Heart right ventricle (tissue), 16 donors: ENCODE data around the gene HOXC10. TPM values are rescaled to one million over a fixed set of nuclear protein-coding genes. Genes with fewer than 3 reads are reported as not detected.

Experiments used
- ATAC-seq, 8 donors: fragments of 200-7000 bp; cut with Tn5 transposase; one replicate each; pipeline ENCODE4 v1.9.1; 2020; ENCODE audit warnings: mild to moderate bottlenecking in 8 of 8, moderate library complexity in 8 of 8, moderate number of reproducible peaks in 1 of 8
- DNase-seq, 2 donors: peaks; one replicate each; pipeline ENCODE4 v3.0.0-alpha.2; 2020
- H3K27ac ChIP-seq, 10 donors: fragments of 200-600 bp; sonication (generic) in 2 of 10; one replicate each; pipeline versions ENCODE4 v1.5.0 to v1.8.0; 2020 to 2022; ENCODE audit warnings: mild to moderate bottlenecking in 3 of 10
- H3K27me3 ChIP-seq, 7 donors: fragments of 200-600 bp; one replicate each; pipeline ENCODE4 v1.8.0; 2021 to 2022; ENCODE audit warnings: mild to moderate bottlenecking in 2 of 7
- H3K36me3 ChIP-seq, 9 donors: fragments of 200-600 bp; sonication (generic) in 1 of 9; one replicate each; pipeline versions ENCODE4 v1.5.0 to v1.8.0; 2020 to 2022; ENCODE audit warnings: mild to moderate bottlenecking in 2 of 9
- H3K4me1 ChIP-seq, 9 donors: fragments of 200-600 bp; sonication (generic) in 1 of 9; one replicate each; pipeline versions ENCODE4 v1.5.0 to v1.8.0; 2020 to 2022; ENCODE audit warnings: mild to moderate bottlenecking in 4 of 9
- H3K4me3 ChIP-seq, 10 donors: fragments of 200-600 bp; sonication (generic) in 2 of 10; one replicate each; pipeline versions ENCODE4 v1.5.0 to v1.8.0; 2020 to 2022; ENCODE audit warnings: mild to moderate bottlenecking in 7 of 10, moderate library complexity in 2 of 10
- H3K9me3 ChIP-seq, 11 donors: fragments of 200-600 bp in 10 of 11; sonication (generic) in 2 of 11; one replicate each; pipeline versions ENCODE4 v1.5.0 to v1.8.0; 2013 to 2022; ENCODE audit warnings: mild to moderate bottlenecking in 2 of 11, control low read depth in 1 of 11, moderate library complexity in 1 of 11
- CTCF ChIP-seq, 9 donors: fragments of 200-600 bp; sonication (generic) in 2 of 9; IDR thresholded peaks; one replicate each; pipeline versions ENCODE4 v1.5.0 to v1.8.0; 2021 to 2022; ENCODE audit warnings: antibody characterized with exemption in 9 of 9, mild to moderate bottlenecking in 5 of 9, moderate library complexity in 1 of 9
- WGBS, 2 donors: extraction: QIAGEN DNeasy Blood & Tissue Kit; methylation state at CpG; one replicate each; pipeline ENCODE4 v1.1.7; 2013; ENCODE audit warnings: inconsistent platforms in 1 of 2; 5-methylcytosine and 5-hydroxymethylcytosine counted together
- intact Hi-C, 10 donors: fragments of 100-400 bp; cut with DNase I; formaldehyde crosslinking; loops; one replicate each; pipeline versions ENCODE4 v1.11.1 to v1.14.2; 2022
- polyA plus RNA-seq, 2 donors: library from polyadenylated mRNA; stranded (reverse); fragments of 200-250 nt; gene quantifications; one replicate each; pipeline ENCODE4 v1.2.3, GENCODE V29; 2013
- total RNA-seq, 10 donors: library from RNA; stranded (reverse); fragmentation: NEBNext Ultra II Directional in 3 of 10; extraction: Animal tissue kit (Norgen Biotek cat#: 25700) in 3 of 10; gene quantifications; one replicate each; pipeline versions ENCODE4 v1.2.1 to v1.2.4, GENCODE V29; 2021 to 2023
- donor health status: Arrhythmogenic right ventricular cardiomyopathy.
- donor health status: ischemic (EF 13 %, LVEDD 7.1; RV severe dilation, severe dysfunction).
- donor health status: healthy with polysubstance abuse.
- donor health status: DM: no; HTN: yes; CAD: no.
- donor health status: DM: no; HTN: no; CAD: no.
- donor health status: ischemic (EF 25% LVEDD 6.9; RV normal size, moderate dysfunction).
- donor health status: ischemic (EF 25% LVEDD 5.7; RV mildly dilated, moderate dysfunction).
- donor health status: healthy.
- donor health status: DM: yes; HTN: yes; CAD: no.
- donor health status: Ischemic cardiomyopathy.
- donor health status: ischemic (EF 35%, LVEDD 5.7; RV mildly dilated, moderate dysfunction).
- donor health status: nonischemic (EF 11% LVEDD 7.7; RV severe dilation, severe dysfunction).
- donor health status: DM: yes; HTN: yes; CAD: no.
- donor health status: PGD.
- donor health status: ischemic (EF 29% LVEDD 5.4; RV normal size, mild dysfunction).
- donor health status: nonischemic (EF 23%, LVEDD 6.1; RV moderate dilation, normal function).

HOXC10 gene
- total and polyA plus RNA-seq, 12 donors, result not detected

GRCh38 chr12:54014377-54015017 lies 29.6 kb downstream of the HOXC10 start:
- Histone ChIP-seq H3K36me3 (no peaks in the 10 kb centered on the region), H3K4me1 (peaks cover 5 to 35% (median 24%) of the 10 kb centered on the region in 9 donors), H3K27me3 (peaks cover 41 to 100% (median 98%) of the 10 kb centered on the region in 7 donors), H3K4me3 (peak overlapping the region in 1 of 10 donors; percentile 13), H3K9me3 (no peaks in the 10 kb centered on the region), H3K27ac (no peak overlapping the region)
- DNase-seq, result no peak
- ATAC-seq, result no peak
- no peak for TF ChIP-seq CTCF (IDR thresholded peaks at IDR 0.05)
- 3 to 7% methylated on average over 36 of the region's 36 CpGs for WGBS, 2 donors
- intact Hi-C loops, result loop anchor here in 1 of 10 donors (10.0 kb wide), 1 partner anchor 340 kb away; no protein-coding TSS in a partner anchor

GRCh38 chr12:54015018-54015931 lies 30.3 kb downstream of the HOXC10 start:
- H3K4me1 ChIP-seq, result peaks cover 5 to 40% (median 29%) of the 10 kb centered on the region in 9 donors
- no peak for ATAC-seq
- no peaks in the 10 kb centered on the region for H3K36me3 ChIP-seq
- intact Hi-C loops, result loop anchor here in 1 of 10 donors (10.0 kb wide), 1 partner anchor 340 kb away; no protein-coding TSS in a partner anchor
- peaks cover 33 to 100% (median 97%) of the 10 kb centered on the region in 7 donors for H3K27me3 ChIP-seq
- TF ChIP-seq CTCF (IDR thresholded peaks at IDR 0.05), result no peak
- no peak for DNase-seq
- WGBS, 2 donors, result 10 to 16% methylated on average over 23 of the region's 23 CpGs
- H3K27ac ChIP-seq, result no peak overlapping the region
- no peaks in the 10 kb centered on the region for H3K9me3 ChIP-seq
- H3K4me3 ChIP-seq, result no peak overlapping the region

- Histone ChIP-seq H3K36me3 (no peaks in the 10 kb centered on the region), H3K4me1 (peaks cover 5 to 42% (median 31%) of the 10 kb centered on the region in 9 donors), H3K9me3 (no peaks in the 10 kb centered on the region), H3K4me3 (no peak overlapping the region), H3K27me3 (peaks cover 26 to 100% (median 96%) of the 10 kb centered on the region in 7 donors), H3K27ac (no peak overlapping the region)
- 15 to 21% methylated on average over 3 of the region's 3 CpGs for WGBS, 2 donors
- DNase-seq (no peak), ATAC-seq (no peak)
- TF ChIP-seq CTCF (IDR thresholded peaks at IDR 0.05), result no peak
- intact Hi-C loops, result loop anchor here in 1 of 10 donors (10.0 kb wide), 1 partner anchor 339 kb away; no protein-coding TSS in a partner anchor
Observed at GRCh38 chr12:54016051-54016450, 31.1 kb downstream of the HOXC10 start.

GRCh38 chr12:54016478-54016964 lies 31.6 kb downstream of the HOXC10 start:
- no peak for ATAC-seq
- WGBS, 2 donors, result 3 to 4% methylated on average over 25 of the region's 25 CpGs
- no peak for TF ChIP-seq CTCF (IDR thresholded peaks at IDR 0.05)
- Histone ChIP-seq H3K27ac (no peak overlapping the region), H3K4me3 (peak overlapping the region in 5 of 10 donors; percentile 40 to 52 (median 49)), H3K36me3 (no peaks in the 10 kb centered on the region), H3K27me3 (peaks cover 26 to 100% (median 96%) of the 10 kb centered on the region in 7 donors), H3K9me3 (no peaks in the 10 kb centered on the region), H3K4me1 (peaks cover 5 to 42% (median 31%) of the 10 kb centered on the region in 9 donors)
- no peak for DNase-seq
- intact Hi-C loops, result loop anchor here in 1 of 10 donors (10.0 kb wide), 1 partner anchor 338 kb away; no protein-coding TSS in a partner anchor
